GM21515 (cell line): Measurements from ENCODE around the gene FAM131A.
"Not testable (repeated sequence)": the region's sequence is repeated elsewhere in the genome, so short reads cannot be mapped to it uniquely, and the experiment has no call there.

Experiments used
- ATAC-seq: cut with Tn5 transposase; IDR thresholded peaks from one replicate; pipeline ENCODE4 v1.9.1; 2021; ENCODE audit not compliant: unreplicated experiment

FAM131A gene

DNA sequence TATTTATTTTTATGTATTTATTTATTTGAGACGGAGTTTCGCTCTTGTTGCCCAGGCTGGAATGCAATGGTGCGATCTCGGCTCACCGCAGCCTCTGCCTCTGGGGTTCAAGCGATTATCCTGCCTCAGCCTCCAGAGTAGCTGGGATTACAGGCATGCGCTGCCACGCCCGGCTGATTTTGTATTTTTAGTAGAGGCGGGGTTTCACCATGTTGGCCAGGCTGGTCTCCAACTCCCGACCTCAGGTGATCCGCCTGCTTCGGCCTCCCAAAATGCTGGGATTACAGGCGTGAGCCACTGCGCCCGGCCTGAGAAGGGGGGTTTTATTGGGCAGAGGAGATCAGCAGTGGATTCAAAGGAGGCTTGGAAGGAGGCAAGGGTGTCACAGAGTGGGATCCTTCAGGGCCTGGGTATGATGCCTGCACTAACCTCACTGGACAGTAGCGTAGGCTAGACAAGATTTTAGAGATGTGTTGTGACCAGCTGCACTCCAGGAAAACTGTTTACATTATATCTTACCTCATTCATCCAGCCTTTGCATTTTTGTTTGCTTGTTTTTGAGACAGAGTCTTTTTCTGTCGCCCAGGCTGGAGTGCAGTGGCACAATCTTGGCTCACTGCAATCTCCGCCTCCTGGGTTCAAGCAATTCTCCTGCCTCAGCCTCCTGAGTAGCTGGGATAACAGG is 2.2 kb downstream of the FAM131A start:
- not testable (repeated sequence) for ATAC-seq

DNA sequence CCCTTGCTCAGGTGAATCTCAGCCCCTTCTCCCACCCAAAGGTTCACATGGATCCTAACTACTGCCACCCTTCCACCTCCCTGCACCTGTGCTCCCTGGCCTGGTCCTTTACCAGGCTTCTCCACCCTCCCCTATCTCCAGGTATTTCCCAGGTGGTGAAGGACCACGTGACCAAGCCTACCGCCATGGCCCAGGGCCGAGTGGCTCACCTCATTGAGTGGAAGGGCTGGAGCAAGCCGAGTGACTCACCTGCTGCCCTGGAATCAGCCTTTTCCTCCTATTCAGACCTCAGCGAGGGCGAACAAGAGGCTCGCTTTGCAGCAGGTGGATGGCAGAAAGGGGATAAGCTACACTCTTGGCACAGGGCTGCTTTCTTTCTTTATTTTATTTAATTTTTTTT is 4.5 kb downstream of the FAM131A start:
- no peak for ATAC-seq

DNA sequence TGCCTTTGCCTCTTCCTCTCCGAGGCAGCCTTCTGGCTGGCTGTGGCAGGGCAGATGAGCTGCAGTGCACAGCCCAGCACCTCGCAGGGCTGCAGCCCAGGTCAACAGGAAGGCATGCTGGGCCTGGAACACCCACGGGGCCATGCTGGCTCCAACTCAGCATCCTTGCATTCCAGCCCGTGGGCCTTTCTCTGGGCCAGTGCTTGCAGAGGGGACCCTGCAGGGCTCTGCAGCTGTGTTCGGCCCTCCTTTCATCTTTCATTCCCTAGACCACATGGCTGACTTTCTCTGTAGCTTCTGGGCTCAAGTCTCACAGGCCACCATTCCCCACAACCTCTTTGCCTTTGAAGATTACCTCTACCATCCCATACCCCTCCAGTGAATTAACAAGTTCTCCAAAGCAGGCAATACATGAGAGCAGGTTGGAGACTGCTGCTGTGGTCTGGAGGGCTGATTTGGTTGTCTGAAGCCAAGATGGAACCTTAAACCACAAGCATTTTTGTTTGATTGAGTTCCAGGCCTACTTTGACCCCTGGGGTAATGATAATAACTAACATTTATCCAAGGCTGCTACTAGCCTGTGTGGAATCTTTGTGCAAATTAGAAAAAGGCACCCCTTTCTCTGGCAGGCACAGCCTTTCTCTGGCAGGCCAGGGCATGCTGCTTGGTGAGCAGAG is 5.9 kb downstream of the FAM131A start:
- ATAC-seq = no peak

DNA sequence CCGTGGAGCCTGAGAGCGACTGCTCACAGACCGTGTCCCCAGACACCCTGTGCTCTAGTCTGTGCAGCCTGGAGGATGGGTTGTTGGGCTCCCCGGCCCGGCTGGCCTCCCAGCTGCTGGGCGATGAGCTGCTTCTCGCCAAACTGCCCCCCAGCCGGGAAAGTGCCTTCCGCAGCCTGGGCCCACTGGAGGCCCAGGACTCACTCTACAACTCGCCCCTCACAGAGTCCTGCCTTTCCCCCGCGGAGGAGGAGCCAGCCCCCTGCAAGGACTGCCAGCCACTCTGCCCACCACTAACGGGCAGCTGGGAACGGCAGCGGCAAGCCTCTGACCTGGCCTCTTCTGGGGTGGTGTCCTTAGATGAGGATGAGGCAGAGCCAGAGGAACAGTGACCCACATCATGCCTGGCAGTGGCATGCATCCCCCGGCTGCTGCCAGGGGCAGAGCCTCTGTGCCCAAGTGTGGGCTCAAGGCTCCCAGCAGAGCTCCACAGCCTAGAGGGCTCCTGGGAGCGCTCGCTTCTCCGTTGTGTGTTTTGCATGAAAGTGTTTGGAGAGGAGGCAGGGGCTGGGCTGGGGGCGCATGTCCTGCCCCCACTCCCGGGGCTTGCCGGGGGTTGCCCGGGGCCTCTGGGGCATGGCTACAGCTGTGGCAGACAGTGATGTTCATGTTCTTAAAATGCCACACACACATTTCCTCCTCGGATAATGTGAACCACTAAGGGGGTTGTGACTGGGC is 7.3 kb downstream of the FAM131A start:
- no peak for ATAC-seq

DNA sequence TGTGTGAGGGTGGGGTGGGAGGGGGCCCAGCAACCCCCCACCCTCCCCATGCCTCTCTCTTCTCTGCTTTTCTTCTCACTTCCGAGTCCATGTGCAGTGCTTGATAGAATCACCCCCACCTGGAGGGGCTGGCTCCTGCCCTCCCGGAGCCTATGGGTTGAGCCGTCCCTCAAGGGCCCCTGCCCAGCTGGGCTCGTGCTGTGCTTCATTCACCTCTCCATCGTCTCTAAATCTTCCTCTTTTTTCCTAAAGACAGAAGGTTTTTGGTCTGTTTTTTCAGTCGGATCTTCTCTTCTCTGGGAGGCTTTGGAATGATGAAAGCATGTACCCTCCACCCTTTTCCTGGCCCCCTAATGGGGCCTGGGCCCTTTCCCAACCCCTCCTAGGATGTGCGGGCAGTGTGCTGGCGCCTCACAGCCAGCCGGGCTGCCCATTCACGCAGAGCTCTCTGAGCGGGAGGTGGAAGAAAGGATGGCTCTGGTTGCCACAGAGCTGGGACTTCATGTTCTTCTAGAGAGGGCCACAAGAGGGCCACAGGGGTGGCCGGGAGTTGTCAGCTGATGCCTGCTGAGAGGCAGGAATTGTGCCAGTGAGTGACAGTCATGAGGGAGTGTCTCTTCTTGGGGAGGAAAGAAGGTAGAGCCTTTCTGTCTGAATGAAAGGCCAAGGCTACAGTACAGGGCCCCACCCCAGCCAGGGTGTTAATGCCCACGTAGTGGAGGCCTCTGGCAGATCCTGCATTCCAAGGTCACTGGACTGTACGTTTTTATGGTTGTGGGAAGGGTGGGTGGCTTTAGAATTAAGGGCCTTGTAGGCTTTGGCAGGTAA is 8.1 kb downstream of the FAM131A start:
- ATAC-seq = no peak

DNA sequence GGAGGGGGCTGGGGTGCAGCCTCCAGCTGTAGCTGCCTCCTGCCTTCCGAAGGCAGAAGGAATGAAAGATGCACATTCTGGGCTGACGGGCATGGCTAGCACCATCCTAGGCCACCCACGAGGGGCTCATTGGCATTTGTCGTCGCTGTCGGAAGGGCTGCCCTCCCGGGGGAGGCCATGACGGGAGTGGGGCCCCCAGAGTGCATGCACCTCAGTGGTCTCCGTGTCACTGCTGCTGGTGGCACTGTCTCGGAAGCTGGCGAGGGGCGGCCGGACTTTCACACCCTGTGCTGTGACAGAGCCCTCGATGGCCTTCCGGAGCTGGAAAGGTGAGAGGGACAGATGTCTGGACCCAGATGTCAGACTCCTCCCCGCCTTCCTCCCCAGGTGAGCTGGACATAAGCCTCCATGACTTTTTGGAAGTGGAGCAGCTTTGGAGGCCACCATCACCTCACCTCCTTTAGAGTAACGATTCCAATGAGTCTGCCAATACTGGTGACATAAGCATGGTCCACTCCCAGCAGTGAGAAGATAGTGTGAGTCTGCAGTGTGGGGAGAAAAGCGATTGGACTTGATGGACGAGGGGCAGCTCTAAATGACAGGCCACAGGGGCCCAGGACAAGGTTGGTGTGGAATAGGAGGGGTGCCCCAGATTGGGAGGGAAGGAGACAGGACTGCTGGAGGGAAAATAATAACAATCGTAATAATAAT is 9.2 kb downstream of the FAM131A start:
- ATAC-seq = no peak

DNA sequence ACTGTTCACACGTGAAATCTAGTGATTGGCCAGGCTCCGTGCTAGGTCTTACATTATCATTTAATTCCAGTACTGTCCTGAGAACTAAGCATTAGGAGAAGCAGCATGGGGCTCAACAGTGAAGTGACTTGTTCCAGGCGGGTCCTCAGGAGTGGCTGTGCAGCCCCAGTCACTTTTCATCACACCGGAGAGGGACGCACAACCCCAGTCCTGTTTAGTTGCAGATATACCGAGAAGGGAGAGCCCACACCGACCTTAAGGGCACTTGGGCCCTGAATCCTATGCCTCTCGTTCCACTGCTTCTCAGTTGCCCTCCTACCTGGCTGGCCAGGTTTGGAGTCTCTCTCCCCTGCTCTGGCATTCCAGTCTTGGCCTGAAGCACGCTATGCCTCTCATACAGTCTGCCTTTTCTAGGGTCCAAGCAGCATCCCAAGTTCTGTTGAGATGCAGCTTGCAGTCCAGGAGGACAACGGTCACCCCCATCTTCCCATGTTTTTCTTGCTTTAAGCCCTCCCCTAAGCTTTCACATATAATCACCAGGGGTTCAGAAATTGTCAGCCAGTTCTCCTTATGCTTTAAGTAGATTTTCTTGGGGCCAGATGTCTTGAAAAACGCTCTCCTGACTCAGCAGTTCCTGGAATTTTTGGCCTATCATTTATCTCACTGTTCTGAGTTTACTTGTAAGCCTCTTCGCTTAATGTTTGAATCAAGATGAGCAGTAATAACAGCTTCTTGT is 10.1 kb downstream of the FAM131A start:
- ATAC-seq = no peak

DNA sequence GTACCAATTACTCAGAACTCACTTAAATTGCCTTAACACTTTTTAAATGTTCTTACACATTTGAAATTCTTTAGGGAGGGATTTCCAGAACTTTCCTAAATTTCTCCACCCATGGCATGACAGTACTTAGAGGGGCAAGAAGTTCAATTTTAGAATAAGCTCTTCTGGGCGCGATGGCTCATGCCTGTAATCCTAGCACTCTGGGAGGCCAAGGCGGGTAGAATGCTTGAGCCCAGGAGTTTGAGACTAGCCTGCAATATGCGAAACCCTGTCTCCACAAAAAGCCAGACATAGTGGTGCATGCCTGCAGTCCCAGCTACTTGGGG is 10.6 kb downstream of the FAM131A start:
- ATAC-seq = no peak

DNA sequence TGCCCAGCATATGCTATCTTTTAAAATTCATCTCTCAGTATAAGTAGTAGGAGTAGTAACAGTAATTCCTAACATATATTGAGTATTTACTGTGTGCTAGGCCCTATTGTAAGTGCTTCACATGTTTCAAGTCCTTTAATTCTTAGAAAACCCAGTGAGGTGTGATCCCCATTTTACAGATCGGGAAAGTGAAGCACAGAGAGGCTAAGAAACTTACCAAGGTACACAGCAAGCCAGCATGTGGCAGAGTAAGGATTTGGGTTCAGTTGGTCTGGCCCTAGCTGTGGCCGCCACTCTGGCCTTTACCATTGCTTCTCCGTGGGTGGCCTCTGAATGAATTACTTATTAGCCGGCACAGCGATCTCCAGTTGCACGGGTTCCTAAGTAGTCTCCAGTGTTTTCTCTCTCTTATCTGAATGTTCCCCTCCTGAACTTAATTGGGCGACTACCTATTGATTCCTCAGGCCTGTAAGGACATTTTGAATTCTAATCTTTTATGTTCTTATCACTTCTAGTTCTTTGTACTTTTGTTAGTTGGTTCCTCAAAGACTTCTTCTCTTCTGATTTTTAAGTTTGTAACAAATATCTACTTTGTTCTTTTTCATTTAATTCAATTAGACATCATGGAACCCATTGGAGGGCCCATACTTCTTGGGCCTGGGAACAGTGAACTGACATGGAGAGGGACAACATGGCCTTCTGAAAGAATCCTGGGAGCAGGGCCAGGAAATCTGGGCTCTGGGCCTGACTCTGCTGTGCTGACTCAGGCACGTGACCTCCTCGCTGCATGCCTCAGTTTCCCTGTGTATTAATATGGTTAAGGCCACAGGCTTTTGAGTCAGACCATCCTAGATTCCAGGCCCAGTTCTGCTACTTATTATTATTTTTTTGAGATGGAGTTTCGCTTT is 12.4 kb downstream of the FAM131A start:
- no peak for ATAC-seq

DNA sequence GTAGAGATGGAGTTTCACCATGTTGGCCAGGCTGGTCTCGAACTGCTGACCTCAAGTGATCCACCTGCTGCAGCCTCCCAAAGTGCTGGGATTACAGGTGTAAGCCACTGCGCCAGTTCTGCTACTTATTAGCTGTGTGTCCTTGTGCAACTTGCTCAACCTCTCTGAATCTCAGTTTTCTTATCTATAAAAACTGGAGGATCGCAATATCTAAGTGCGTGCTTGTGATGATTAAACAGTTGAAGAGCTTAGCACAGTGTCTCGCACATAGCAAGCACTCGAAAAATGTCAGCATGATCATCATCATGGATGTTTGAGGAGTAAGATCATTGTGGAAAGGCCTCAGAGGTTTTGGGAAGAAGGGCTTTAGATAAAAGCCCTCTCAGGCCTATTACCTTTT is 13.2 kb downstream of the FAM131A start:
- ATAC-seq = no peak

DNA sequence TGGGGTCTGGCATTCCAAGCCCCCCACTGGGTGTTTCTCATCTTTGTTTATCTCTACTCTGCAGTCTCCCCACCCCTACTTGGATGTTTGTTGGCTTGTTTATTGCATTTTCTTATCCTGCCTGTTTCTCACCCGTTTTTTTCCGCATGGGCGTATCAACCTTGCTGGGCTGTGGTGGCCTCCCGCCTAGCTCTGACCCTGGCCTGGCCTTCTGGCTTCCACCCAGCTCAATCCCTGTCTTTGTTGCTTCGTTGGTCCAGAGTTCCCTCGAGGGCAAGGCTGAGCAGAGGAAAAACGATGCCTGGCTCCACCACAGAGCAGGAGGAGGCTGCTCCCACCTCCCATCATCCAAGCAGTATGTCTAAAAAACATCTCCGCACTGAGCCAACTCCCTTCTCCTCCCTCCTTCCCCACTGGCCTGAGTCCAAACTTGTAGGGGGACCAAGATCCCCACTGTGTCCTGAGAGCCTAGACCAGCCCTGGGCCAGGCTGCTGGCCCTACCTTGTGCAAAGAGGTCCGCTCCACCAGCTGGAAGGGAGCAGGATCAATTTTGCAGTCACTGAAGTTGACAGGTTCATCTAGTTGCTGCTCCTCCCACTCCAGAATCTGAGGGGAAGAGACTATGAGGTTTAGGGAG is 14.2 kb downstream of the FAM131A start:
- ATAC-seq = no peak

DNA sequence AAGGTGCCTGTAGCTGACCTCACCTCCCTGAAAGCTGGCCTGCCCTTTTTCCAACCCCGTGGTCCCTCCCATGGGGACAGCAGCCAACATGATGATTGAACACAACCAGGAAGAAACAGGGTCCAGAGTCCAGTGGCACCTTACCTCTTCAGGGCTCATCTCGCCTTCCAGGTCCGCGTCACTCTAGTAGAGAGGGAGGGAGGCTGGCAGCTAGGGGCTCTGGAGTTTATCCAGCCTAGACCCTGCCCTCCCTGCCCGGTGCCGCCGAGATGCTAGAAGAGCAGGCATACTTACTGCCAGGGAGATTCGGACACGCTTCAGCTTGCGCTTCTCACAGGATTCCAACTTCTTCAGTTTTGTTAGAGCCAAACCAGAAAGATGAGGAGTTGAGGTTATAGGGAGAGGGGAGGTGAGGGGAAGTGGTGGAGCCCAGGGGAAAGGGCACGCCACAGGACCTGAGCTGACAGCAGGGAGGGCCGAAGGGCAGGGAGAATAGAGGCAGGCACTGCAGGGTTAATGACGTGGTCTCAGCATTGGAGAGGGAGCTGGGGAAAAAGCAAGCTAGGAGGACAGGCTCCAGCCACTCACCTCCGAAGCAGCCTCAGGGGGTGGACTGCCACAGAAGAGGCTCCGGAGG is 14.9 kb downstream of the FAM131A start:
- ATAC-seq = no peak

DNA sequence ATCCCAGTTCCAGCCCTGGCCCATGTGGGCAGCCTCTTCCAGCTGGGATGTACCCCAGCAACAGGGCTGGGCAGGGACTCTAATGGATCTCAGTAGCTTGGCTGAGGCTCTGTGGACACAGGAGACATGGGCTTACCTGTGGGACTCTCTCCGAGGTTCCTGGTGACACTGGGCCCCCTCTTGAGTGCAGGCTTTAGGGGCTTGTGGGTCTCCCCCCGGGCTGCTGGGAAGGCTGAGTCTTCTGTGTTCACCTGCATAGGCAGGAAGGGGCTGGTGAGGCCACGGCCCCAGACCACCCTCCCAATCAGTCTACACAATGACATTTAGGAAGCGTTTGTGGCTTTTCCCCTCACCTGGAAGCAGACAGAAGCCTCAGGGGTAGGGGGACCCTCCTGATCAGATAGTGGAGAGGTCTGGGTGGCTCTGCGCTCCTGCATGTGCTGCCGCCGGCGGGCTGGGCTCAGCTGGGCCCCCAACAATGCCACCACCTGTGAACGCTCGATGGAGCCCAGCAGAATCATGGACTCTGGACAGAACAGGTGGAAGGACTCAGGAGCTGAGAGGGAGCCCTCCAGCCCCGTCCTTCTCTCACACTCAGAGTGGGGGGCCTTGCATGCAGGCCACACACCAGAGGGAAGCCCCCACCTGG is 15.6 kb downstream of the FAM131A start:
- no peak for ATAC-seq

DNA sequence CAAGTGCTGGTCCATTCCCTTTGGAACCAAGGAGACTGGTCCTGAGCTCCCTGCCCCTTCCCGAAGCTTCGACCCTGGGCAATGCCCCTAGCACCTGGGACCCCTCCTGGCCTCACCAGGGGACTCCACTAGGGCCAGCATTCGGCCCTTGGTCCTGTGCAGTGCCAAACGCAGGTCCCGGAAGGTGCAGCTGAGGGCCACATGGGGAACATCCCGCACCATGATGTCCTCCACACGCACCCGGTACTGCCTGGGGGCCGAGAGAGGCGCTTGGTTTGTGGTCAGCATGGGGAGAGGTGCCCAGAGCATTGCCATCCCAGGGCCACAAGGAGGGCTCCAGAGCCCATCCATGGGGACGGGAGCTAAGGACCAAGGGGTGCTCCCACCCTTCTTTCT is 16.1 kb downstream of the FAM131A start:
- ATAC-seq = no peak

DNA sequence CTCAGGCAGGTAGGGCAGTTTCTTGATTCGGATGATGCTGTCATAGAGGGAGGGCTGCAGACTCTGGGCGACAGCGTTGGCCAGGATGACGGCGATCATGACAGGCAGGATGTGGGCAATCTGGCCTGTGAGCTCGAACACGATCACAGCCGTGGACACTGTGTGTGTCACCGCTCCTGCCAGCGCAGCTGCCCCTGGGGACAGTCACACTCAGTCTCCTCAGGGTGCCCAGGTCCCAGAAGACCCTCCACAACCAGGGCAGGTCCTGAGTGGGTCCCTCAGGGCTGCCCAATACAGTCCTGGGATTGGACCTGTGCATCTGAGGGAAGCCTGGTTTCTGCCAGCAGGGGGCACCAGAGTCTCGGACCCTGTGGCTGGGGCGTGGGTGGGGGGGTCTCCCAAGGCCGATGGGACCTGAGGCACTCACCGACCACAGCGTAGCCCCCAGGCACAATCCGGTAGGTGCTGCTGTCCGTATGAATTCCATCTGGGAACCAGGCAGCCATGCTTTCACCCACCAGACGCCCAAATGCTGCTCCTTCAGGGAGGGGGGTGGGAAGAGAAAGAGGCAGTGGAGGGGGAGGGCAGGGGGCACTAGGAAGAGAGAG is 16.8 kb downstream of the FAM131A start:
- ATAC-seq = peak; percentile 54

DNA sequence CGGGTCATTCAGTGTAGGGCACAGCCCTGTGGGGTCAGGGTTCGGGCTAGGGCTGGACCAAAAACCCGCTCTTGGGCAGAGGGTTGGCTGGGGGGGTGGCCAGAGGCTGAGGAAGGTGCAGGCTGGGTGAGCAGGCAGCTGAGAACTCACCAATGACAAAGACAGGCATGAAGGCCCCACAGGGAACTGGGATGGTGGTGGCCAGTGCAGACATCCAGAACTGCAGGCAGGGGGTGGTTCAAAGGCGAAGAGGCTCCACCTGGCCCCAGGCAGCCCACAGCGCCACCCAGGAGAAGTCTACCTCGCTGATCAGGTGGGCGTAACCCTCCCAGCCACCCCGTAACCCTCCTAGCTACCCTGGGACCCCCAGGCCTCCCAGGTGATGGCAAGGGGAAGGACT is 17.4 kb downstream of the FAM131A start:
- ATAC-seq = no peak
